ENCODE measurements around the gene ZNF200.

- TF ChIP-seq, protein P1, sequence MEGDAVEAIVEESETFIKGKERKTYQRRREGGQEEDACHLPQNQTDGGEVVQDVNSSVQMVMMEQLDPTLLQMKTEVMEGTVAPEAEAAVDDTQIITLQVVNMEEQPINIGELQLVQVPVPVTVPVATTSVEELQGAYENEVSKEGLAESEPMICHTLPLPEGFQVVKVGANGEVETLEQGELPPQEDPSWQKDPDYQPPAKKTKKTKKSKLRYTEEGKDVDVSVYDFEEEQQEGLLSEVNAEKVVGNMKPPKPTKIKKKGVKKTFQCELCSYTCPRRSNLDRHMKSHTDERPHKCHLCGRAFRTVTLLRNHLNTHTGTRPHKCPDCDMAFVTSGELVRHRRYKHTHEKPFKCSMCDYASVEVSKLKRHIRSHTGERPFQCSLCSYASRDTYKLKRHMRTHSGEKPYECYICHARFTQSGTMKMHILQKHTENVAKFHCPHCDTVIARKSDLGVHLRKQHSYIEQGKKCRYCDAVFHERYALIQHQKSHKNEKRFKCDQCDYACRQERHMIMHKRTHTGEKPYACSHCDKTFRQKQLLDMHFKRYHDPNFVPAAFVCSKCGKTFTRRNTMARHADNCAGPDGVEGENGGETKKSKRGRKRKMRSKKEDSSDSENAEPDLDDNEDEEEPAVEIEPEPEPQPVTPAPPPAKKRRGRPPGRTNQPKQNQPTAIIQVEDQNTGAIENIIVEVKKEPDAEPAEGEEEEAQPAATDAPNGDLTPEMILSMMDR (IDR thresholded peaks at IDR 0.05) = peak in 2 of 5 experiments; percentile 16 to 26
- TF ChIP-seq POLR2A (IDR thresholded peaks at IDR 0.05) (no peak), EP300 (IDR thresholded peaks at IDR 0.05) (no peak)
These were observed 32.0 kb upstream of the ZNF200 start for GRCh38 chr16:3266873-3267537.
